Measurements from ENCODE around the gene MYLK.

Gene MYLK

GRCh38 chr3:123568034-123568433 lies 316.1 kb downstream of the MYLK start:
- DNase-seq: no peak

- no peak for DNase-seq
These were observed 320.1 kb downstream of the MYLK start for GRCh38 chr3:123564056-123564455.

DNA sequence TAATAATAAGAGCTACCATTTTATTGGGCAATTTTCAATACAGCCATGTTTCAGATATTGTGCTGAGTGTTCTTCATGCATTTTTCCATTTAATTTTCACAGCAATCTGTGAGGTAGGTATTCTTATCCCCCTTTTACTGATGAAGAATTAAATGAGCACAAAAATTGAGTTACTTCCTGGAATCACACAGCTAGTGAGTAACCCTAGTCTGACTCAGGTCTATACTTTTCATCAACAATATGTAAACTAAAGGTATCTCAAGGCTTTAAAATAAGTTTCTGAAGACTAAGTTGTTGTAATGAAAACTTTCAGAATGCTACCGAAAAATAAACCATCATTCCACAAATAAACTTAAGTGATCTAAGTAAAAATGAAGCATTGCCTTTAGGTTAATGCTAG lies 321.6 kb downstream of the MYLK start:
- no peak for DNase-seq

DNA sequence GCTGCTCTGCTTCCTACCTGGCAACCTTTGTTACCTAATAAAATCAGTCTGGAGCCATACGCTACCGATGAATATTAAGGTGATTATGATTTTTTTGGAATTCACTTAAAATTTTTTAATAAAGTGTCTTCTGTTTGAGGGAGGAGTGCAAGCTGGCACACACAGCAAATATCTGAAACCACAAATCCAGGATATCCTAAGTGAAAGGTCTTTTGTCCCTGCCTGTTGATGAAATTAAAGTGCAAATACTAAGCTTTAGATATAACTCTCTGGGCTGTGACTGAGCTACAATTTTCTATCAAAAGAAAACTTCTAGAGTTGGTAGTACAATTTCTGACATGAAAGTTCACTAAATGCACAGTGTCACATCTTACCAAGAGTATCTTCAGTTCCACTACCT lies 322.9 kb downstream of the MYLK start:
- no peak for DNase-seq
